HG03066 (cell line): ENCODE data around the gene PNPLA2.
A peak's percentile ranks its signal among the peaks of the same experiment; 100 is the strongest.

ENCODE experiments used
- ATAC-seq: cut with Tn5 transposase; IDR thresholded peaks from one replicate; pipeline ENCODE4 v1.9.1; 2021; ENCODE audit warnings: low read depth; ENCODE audit not compliant: unreplicated experiment

PNPLA2 gene

GRCh38 chr11:818396-819128, at the start of gene PNPLA2:
TSS of gene PNPLA2 (plus strand) at chr11:818914. CDS start at chr11:819719, 805 bp downstream.
- ATAC-seq = no peak

GRCh38 chr11:769887-770641, 48.6 kb upstream of the PNPLA2 start:
- no peak for ATAC-seq

- ATAC-seq = no peak
Observed at GRCh38 chr11:770642-771616, 47.8 kb upstream of the PNPLA2 start.

GRCh38 chr11:771617-772204, 47.0 kb upstream of the PNPLA2 start:
- ATAC-seq = no peak

GRCh38 chr11:772429-773390, 46.0 kb upstream of the PNPLA2 start:
- ATAC-seq = no peak

- no peak for ATAC-seq
Observed at GRCh38 chr11:773425-773824, 45.3 kb upstream of the PNPLA2 start.

GRCh38 chr11:773830-774229, 44.9 kb upstream of the PNPLA2 start:
- no peak for ATAC-seq

GRCh38 chr11:774873-775592, 43.7 kb upstream of the PNPLA2 start:
- no peak for ATAC-seq

- no peak for ATAC-seq
Observed at GRCh38 chr11:776263-776560, 42.5 kb upstream of the PNPLA2 start.

- ATAC-seq = peak; percentile 35
Observed at GRCh38 chr11:776561-777287, 42.0 kb upstream of the PNPLA2 start.

GRCh38 chr11:777288-778255, 41.1 kb upstream of the PNPLA2 start, which contains the start of gene GATD1:
TSS of gene GATD1 (minus strand) at chr11:777487. CDS start at chr11:777462, 25 bp downstream.
- peak; percentile 65 for ATAC-seq

GRCh38 chr11:778976-779954, 39.4 kb upstream of the PNPLA2 start:
- ATAC-seq = no peak

GRCh38 chr11:779955-780532, 38.7 kb upstream of the PNPLA2 start:
- ATAC-seq = no peak

GRCh38 chr11:782264-783174, 36.2 kb upstream of the PNPLA2 start:
- ATAC-seq = no peak
